ACC112 (cell line): Measurements from ENCODE around the gene KDM7A.

Experiments used
- H2AFZ ChIP-seq: fragments of 200-600 bp; sonication (generic); one replicate; pipeline ENCODE4 v1.6.0; 2017; ENCODE audit warnings: antibody characterized with exemption, low read length; ENCODE audit not compliant: unreplicated experiment
- H3K27ac ChIP-seq: fragments of 200-600 bp; sonication (generic); 2 replicates; pipeline ENCODE4 v1.5.1; 2014; ENCODE audit warnings: low read depth, mild to moderate bottlenecking, antibody characterized with exemption, low read length, moderate library complexity
- H3K27me3 ChIP-seq: fragments of 200-600 bp; sonication (generic); 2 replicates; pipeline ENCODE4 v1.6.1; 2014; ENCODE audit warnings: mild to moderate bottlenecking, antibody characterized with exemption, low read length, moderate library complexity, mixed read lengths; ENCODE audit not compliant: insufficient read depth
- H3K36me3 ChIP-seq: fragments of 200-600 bp; sonication (generic); 2 replicates; pipeline ENCODE4 v1.6.1; 2016; ENCODE audit warnings: mild to moderate bottlenecking, antibody characterized with exemption, low read length, moderate library complexity, mixed read lengths; ENCODE audit not compliant: insufficient read depth
- H3K4me1 ChIP-seq: fragments of 200-600 bp; sonication (generic); one replicate; pipeline ENCODE4 v1.6.1; 2016; ENCODE audit warnings: low read length, mixed read lengths; ENCODE audit not compliant: insufficient read depth, unreplicated experiment, control insufficient read depth
- H3K4me3 ChIP-seq: fragments of 200-600 bp; sonication (generic); 2 replicates; pipeline ENCODE4 v1.5.1; 2014; ENCODE audit warnings: mild to moderate bottlenecking, low read depth, low read length
- H3K79me2 ChIP-seq: fragments of 200-600 bp; sonication (generic); one replicate; pipeline ENCODE4 v1.6.0; 2016; ENCODE audit warnings: low read length; ENCODE audit not compliant: control insufficient read depth, unreplicated experiment, insufficient read depth

The KDM7A gene

DNA sequence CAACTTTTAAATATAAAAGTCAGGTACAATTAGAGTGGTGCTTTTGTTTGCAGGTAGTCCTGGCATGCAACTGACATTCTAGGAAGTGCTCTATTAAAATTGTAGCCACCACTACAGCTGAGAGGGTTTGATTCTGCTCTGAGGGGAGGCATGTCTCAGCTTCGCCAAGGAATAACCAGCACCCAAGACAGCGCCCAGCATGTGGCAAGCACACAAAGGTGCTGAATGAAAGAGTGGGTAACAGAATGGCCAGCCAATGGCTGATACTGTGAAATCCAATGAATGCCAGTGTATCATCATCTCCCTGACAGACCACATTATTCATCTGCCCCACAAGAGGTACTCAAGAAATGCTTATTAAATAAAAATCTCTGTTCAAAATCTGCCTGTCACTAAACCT lies 121.0 kb downstream of the KDM7A start:
- H2AFZ ChIP-seq = no peak overlapping the region
- H3K27me3 ChIP-seq = no peaks in the 10 kb centered on the region
- H3K4me1 ChIP-seq = peaks cover 36% of the 10 kb centered on the region
- peaks cover 84% of the 10 kb centered on the region for H3K79me2 ChIP-seq
- no peak overlapping the region for H3K4me3 ChIP-seq
- no peak overlapping the region for H3K27ac ChIP-seq
- H3K36me3 ChIP-seq = peaks cover 57% of the 10 kb centered on the region

DNA sequence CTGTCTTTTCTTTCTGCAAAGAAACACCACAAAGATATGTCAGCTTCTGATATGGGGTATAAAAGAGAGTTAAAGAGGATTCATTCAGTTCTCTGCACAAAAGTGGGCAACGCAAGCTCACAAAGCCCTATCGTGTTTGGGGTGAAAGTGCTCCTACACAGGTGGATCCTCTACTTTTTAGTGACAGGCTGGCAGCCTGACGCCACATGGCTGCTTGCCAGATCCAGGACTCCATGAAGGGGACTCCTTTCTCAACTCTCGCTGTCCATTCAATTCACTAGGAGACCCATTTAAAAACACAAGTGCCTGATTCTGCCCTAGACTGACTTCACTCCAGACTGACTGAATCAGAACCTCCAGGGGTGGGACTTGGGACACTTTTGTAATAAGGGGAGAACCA lies 122.0 kb downstream of the KDM7A start:
- Histone ChIP-seq H2AFZ (no peak overlapping the region), H3K27ac (no peak overlapping the region), H3K79me2 (peaks cover 85% of the 10 kb centered on the region), H3K4me1 (peaks cover 36% of the 10 kb centered on the region), H3K27me3 (no peaks in the 10 kb centered on the region), H3K36me3 (peaks cover 57% of the 10 kb centered on the region), H3K4me3 (no peak overlapping the region)

DNA sequence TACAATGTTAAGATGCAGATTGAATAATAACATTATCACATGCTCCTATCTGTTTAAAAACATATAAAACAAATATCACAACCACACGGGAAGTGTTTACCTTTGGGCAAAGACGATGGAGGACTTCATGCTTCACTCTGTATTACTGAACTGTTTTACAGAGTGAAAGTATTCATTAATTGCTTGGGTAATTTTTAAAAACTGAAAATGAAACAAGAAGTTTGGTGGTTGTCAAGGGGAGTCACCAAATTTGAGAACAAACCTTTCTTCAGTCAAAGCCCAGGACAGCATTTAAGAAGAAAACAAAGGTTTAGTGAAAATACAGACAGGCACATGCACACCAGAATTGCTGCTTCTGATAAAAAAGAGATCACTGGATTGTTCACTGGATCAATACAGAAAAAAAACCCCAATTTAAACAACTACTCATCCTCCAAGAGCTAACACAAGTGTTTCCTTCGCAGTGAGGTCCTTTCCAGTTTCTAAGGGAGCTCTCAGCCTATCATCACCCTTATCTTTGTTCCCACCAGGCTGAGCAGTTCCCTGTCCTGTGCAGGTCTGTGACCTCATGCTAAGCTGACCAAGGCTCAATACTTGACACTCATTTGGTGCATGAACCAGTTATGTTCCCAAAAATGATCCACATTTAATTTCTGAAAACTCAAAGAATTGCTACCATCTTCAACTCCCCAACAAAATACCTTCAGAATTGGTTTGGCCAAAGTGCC lies 122.8 kb downstream of the KDM7A start:
- Histone ChIP-seq H3K36me3 (peaks cover 57% of the 10 kb centered on the region), H3K27me3 (no peaks in the 10 kb centered on the region), H2AFZ (no peak overlapping the region), H3K79me2 (peaks cover 82% of the 10 kb centered on the region), H3K27ac (no peak overlapping the region), H3K4me3 (no peak overlapping the region), H3K4me1 (peaks cover 36% of the 10 kb centered on the region)

DNA sequence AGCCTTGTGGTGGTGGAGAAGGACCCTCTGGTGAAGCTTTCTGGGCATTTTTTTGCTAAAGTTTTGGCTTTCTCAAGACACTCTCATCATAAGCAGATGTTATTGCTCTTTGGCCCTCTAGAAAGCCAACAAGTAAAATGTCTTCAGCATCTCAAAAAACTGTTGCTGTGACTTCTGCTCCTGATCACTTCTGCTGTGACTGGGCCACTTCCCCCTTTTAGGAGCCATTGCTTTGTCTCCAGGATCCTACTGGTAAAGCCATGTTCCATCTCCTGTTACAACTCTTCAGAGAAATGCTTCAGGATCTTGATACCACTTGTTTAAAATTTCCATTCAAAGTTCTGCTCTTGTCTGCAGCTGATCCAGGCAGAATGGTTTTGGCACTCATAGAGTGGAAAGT lies 125.0 kb downstream of the KDM7A start:
- Histone ChIP-seq H3K36me3 (peaks cover 51% of the 10 kb centered on the region), H2AFZ (no peak overlapping the region), H3K4me3 (no peak overlapping the region), H3K4me1 (peaks cover 19% of the 10 kb centered on the region), H3K27ac (no peak overlapping the region), H3K27me3 (no peaks in the 10 kb centered on the region), H3K79me2 (peaks cover 72% of the 10 kb centered on the region)

DNA sequence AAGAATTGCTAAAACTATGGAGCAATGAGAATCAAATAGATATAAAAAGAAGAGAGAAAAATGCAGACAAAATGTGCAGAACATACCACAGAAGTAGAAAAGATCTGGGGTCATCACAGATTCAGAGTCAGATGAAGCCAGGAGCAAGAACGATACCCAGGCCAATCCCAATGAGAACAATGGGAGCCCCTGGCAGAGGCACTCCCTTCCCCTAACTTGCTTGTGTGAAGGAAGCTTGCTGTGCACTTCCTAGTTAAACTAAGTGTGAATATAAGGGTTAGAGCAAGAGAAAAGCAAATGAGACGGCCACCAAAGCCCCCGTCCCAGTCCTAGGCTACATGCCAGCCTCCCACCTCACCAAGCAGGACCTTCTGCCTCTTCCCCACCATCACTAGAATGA lies 126.7 kb downstream of the KDM7A start:
- Histone ChIP-seq H3K27ac (peak overlapping the region; percentile 39), H2AFZ (no peak overlapping the region), H3K27me3 (no peaks in the 10 kb centered on the region), H3K4me3 (peak overlapping the region; percentile 4; the same call in 1 of the 2 replicates), H3K36me3 (peaks cover 43% of the 10 kb centered on the region), H3K79me2 (peaks cover 57% of the 10 kb centered on the region), H3K4me1 (peaks cover 19% of the 10 kb centered on the region)

DNA sequence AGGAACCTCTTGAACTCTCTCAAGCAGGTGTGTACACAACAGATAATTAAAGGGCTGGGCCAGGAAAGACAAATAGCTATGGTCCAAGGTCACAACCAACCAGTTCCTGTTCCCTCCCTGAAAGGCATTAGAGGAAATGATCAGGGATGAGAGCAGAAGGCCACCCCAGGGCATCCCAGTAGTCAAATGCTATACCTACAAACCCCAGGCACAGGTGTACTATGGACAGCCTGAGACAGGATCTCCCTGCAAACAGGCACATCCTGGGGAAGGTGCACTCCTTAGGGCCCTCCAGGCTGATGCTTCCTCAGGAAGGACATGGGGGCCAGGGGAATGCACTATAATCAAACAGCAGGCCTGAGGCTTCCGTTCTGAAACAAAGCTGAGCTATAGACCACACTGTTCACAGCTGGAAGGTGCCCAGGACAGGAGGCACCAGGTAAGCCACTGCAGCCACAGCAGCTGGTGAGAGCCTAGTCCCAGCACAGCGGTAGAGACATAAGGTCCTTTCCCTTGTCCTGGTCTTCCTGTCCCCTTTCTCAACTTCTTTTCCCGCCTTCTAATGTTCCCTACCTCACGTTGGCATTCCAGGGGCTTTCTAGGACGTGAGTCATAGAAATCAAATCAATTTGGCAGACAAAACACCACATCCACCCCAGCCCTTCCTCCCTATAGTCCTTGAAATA lies 127.3 kb downstream of the KDM7A start:
- Histone ChIP-seq H3K4me1 (peaks cover 19% of the 10 kb centered on the region), H3K4me3 (no peak overlapping the region), H3K79me2 (peaks cover 50% of the 10 kb centered on the region), H3K27me3 (no peaks in the 10 kb centered on the region), H2AFZ (no peak overlapping the region), H3K36me3 (peaks cover 42% of the 10 kb centered on the region), H3K27ac (peak overlapping the region; percentile 39)

DNA sequence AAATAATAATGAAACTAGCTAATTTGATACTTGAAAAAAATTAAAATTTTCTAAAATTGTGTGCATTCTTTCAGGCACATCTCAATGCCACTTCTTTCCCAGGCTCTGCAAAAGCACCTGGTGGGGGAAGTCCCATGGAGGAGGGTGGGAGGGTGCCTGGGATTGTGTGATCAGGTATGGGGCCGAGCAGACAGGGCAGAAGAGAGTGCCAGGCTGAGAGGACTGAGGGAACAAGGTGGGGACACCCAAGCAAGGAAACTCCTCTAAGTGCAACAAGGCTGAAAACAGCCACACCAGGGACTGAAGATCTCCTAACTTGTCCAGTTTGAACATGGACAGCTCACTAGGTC lies 127.8 kb downstream of the KDM7A start:
- peaks cover 41% of the 10 kb centered on the region for H3K36me3 ChIP-seq
- peaks cover 45% of the 10 kb centered on the region for H3K79me2 ChIP-seq
- H2AFZ ChIP-seq = no peak overlapping the region
- H3K4me1 ChIP-seq = peaks cover 19% of the 10 kb centered on the region
- no peak overlapping the region for H3K4me3 ChIP-seq
- no peaks in the 10 kb centered on the region for H3K27me3 ChIP-seq
- H3K27ac ChIP-seq = no peak overlapping the region

DNA sequence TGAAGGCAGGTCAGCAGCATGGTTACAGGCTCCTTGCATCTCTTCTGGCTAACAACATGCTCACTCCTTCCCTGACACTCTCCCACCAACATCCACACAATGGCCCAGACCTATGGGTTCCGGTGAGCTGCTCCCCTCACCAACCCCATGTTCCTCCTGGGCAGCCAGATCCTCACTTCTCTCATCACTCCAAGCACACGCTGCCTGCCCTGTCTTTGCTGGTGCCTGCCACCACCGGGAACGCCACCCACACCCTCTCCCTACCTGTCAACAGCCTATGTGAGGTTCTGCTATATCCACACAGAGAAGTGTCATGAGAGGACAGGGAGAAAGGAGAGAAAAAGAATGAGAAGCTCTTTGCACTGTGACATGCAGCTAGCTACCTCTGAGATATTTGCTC lies 128.6 kb downstream of the KDM7A start:
- H3K27ac ChIP-seq = no peak overlapping the region
- peaks cover 38% of the 10 kb centered on the region for H3K79me2 ChIP-seq
- no peaks in the 10 kb centered on the region for H3K27me3 ChIP-seq
- H2AFZ ChIP-seq = no peak overlapping the region
- peaks cover 19% of the 10 kb centered on the region for H3K4me1 ChIP-seq
- H3K4me3 ChIP-seq = no peak overlapping the region
- peaks cover 33% of the 10 kb centered on the region for H3K36me3 ChIP-seq

DNA sequence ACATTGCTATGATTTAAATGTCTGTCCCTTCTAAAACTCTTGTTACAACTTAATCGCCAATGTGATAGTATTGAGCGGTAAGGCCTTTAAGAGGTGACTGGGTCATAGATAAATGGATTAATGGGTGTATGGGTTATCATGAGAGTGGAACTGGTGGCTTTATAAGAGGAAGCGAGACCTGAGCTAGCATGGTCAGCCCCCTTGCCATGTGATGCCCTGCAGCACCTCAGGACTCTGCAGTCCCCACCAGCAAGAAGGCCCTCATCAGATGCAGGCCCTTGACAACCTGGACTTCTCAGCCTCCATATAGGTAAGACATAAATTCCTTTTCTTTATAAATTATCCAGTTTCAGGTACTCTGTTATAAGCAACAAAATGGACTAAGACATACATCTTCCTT lies 129.6 kb downstream of the KDM7A start:
- H3K36me3 ChIP-seq = peaks cover 30% of the 10 kb centered on the region
- no peak overlapping the region for H3K4me3 ChIP-seq
- no peak overlapping the region for H3K27ac ChIP-seq
- peaks cover 24% of the 10 kb centered on the region for H3K4me1 ChIP-seq
- H3K79me2 ChIP-seq = peaks cover 34% of the 10 kb centered on the region
- H3K27me3 ChIP-seq = no peaks in the 10 kb centered on the region
- no peak overlapping the region for H2AFZ ChIP-seq

DNA sequence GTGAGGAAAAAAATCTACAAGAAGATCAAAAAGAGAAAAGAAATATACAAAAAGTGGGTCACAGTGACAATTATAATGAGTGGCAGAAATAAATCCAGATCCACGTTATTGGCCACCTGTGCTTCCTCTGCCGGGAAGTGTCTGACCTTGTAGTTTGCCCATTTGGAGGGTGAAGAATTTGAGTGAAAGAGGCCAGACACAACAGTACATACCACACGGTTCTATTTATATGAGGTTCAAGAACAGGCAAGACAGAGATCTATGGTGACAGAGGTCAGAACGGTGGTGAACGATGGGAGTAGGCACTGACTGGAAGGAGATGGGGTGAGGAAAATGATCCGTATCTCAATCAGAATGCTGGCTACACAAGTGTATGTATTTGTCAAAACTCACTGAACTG lies 131.1 kb downstream of the KDM7A start:
- Histone ChIP-seq H3K27ac (no peak overlapping the region), H3K4me3 (no peak overlapping the region), H3K4me1 (peaks cover 34% of the 10 kb centered on the region), H2AFZ (no peak overlapping the region), H3K27me3 (no peaks in the 10 kb centered on the region), H3K36me3 (peaks cover 30% of the 10 kb centered on the region), H3K79me2 (peaks cover 35% of the 10 kb centered on the region)

DNA sequence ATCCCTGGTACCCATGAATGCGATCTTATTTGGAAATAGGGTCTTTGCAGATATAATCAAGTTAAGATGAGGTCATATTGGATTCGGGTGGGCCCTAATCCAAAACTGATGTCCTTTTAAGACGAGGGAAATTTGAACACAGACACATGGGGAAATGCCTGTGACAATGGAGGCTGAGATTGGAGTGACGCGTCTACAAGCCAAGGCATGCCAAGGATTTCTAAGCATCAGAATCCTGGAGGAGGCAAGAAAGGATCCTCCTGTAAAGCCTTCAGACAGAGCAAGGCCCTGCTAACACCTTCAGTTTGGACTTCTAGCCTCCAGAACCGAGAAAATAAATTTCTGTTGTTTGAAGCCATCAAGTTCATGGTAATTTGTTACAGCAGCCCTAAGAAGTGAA lies 132.5 kb downstream of the KDM7A start:
- Histone ChIP-seq H2AFZ (no peak overlapping the region), H3K27ac (no peak overlapping the region), H3K79me2 (peaks cover 37% of the 10 kb centered on the region), H3K36me3 (peaks cover 39% of the 10 kb centered on the region), H3K27me3 (no peaks in the 10 kb centered on the region), H3K4me3 (no peak overlapping the region), H3K4me1 (peaks cover 23% of the 10 kb centered on the region)
